NCI-H146 treated with DMSO at 0.1 percent for 48 hours (cell line): ENCODE measurements around the gene CD274.
"Not testable (repeated sequence)": the region's sequence is repeated elsewhere in the genome, so short reads cannot be mapped to it uniquely, and the experiment has no call there.

Experiments used
- DNase-seq: peaks from one replicate; lab custom pipeline; 2025; ENCODE audit not compliant: unreplicated experiment; lab: John Stamatoyannopoulos, UW

CD274 gene

GRCh38 chr9:5450359-5451091, at the start of gene CD274:
Gene CD274, plus strand, starts transcription at chr9:5450542. Its CDS starts 5,572 bp downstream, at chr9:5456114.
- DNase-seq, result peak; percentile 75

- no peak for DNase-seq
Observed at GRCh38 chr9:5402217-5402616, 48.1 kb upstream of the CD274 start.

GRCh38 chr9:5408596-5408995, 41.7 kb upstream of the CD274 start:
- DNase-seq, result no peak

- no peak for DNase-seq
Observed at GRCh38 chr9:5416953-5417352, 33.4 kb upstream of the CD274 start.

GRCh38 chr9:5418481-5418880, 31.9 kb upstream of the CD274 start:
- no peak for DNase-seq

GRCh38 chr9:5419987-5420386, 30.4 kb upstream of the CD274 start:
- DNase-seq, result no peak

- DNase-seq, result no peak
Observed at GRCh38 chr9:5421163-5421562, 29.2 kb upstream of the CD274 start.

GRCh38 chr9:5422276-5422675, 28.1 kb upstream of the CD274 start:
- DNase-seq, result no peak

- DNase-seq, result peak; percentile 4
Observed at GRCh38 chr9:5425006-5425628, 25.2 kb upstream of the CD274 start.

- DNase-seq, result no peak
Observed at GRCh38 chr9:5427005-5427404, 23.3 kb upstream of the CD274 start.

- no peak for DNase-seq
Observed at GRCh38 chr9:5428172-5428571, 22.2 kb upstream of the CD274 start.

- DNase-seq, result no peak
Observed at GRCh38 chr9:5428794-5429528, 21.4 kb upstream of the CD274 start.

GRCh38 chr9:5429873-5430564, 20.3 kb upstream of the CD274 start:
- no peak for DNase-seq

GRCh38 chr9:5430912-5431311, 19.4 kb upstream of the CD274 start:
- no peak for DNase-seq

- not testable (repeated sequence) for DNase-seq
Observed at GRCh38 chr9:5432890-5433289, 17.5 kb upstream of the CD274 start.

GRCh38 chr9:5433328-5433727, 17.0 kb upstream of the CD274 start:
- DNase-seq, result not testable (repeated sequence)

GRCh38 chr9:5433841-5434810, 16.2 kb upstream of the CD274 start:
- not testable (repeated sequence) for DNase-seq

- no peak for DNase-seq
Observed at GRCh38 chr9:5435912-5436311, 14.4 kb upstream of the CD274 start.

- DNase-seq, result no peak
Observed at GRCh38 chr9:5436441-5436840, 13.9 kb upstream of the CD274 start.
